Suprapubic skin (tissue), 4 donors: Measurements from ENCODE around the gene RYR3. TPM values are rescaled to one million over a fixed set of nuclear protein-coding genes. Genes with fewer than 3 reads are reported as not detected.

Source experiments
- DNase-seq, 2 donors: peaks; one replicate each; pipeline ENCODE4 v3.0.0-alpha.2; 2019; ENCODE audit warnings: low spot score in 2 of 2
- H3K27ac ChIP-seq: fragments of 200-600 bp; sonication (generic); one replicate; pipeline ENCODE4 v1.5.1; 2019
- H3K27me3 ChIP-seq: fragments of 200-600 bp; sonication (generic); one replicate; pipeline ENCODE4 v1.5.1; 2019
- H3K36me3 ChIP-seq: fragments of 200-600 bp; sonication (generic); one replicate; pipeline ENCODE4 v1.5.1; 2019
- H3K4me1 ChIP-seq: fragments of 200-600 bp; sonication (generic); one replicate; pipeline ENCODE4 v1.5.1; 2019
- H3K4me3 ChIP-seq: fragments of 200-600 bp; sonication (generic); one replicate; pipeline ENCODE4 v1.5.1; 2019; ENCODE audit warnings: mild to moderate bottlenecking
- H3K9me3 ChIP-seq: fragments of 200-600 bp; sonication (generic); one replicate; pipeline ENCODE4 v1.5.1; 2019
- CTCF ChIP-seq, 2 donors: fragments of 200-600 bp in 1 of 2; fragments of 450-650 bp in 1 of 2; sonication (generic) in 1 of 2; IDR thresholded peaks; one replicate each; pipeline ENCODE4 v1.5.1; 2016 to 2019; ENCODE audit warnings: antibody characterized with exemption in 2 of 2, mild to moderate bottlenecking in 1 of 2, moderate library complexity in 1 of 2
- EP300 ChIP-seq: sonication (generic); formaldehyde crosslinking; IDR thresholded peaks from one replicate; pipeline ENCODE4 v1.6.1; 2017; ENCODE audit warnings: antibody characterized with exemption
- POLR2A ChIP-seq, 2 donors: fragments of 450-650 bp; IDR thresholded peaks; one replicate each; pipeline ENCODE4 v1.6.1; 2017; ENCODE audit warnings: antibody characterized with exemption in 2 of 2, mild to moderate bottlenecking in 2 of 2, moderate library complexity in 2 of 2
- POLR2AphosphoS5 ChIP-seq, 3 donors: sonication (generic); formaldehyde crosslinking; IDR thresholded peaks; one replicate each; pipeline ENCODE4 v1.6.1; 2017; ENCODE audit warnings: antibody characterized with exemption in 3 of 3
- WGBS: methylation state at CpG from one replicate; pipeline ENCODE4 v1.1.5; 2018; 5-methylcytosine and 5-hydroxymethylcytosine counted together
- total RNA-seq, 4 donors: library from RNA; depleted of rRNA; stranded (reverse); fragments of >200 nt; gene quantifications; one replicate each; pipeline ENCODE4 v1.1.0, GENCODE V29; 2016

The RYR3 gene
- total RNA-seq, 4 donors from 2014 or later, result 0.38 to 2.0 (median 0.80) TPM

GRCh38 chr15:33866101-33866737 lies 555.5 kb downstream of the RYR3 start:
- Histone ChIP-seq H3K27me3 (no peaks in the 10 kb centered on the region), H3K9me3 (no peaks in the 10 kb centered on the region), H3K36me3 (peaks cover 27% of the 10 kb centered on the region), H3K4me3 (no peak overlapping the region), H3K4me1 (no peaks in the 10 kb centered on the region), H3K27ac (no peak overlapping the region)
- no peak for TF ChIP-seq POLR2AphosphoS5 (IDR thresholded peaks at IDR 0.05)
- TF ChIP-seq POLR2A (IDR thresholded peaks at IDR 0.05), result no peak
- TF ChIP-seq EP300, result no peak
- no peak for TF ChIP-seq CTCF (IDR thresholded peaks at IDR 0.05)
- no peak for DNase-seq
- WGBS, result 67% methylated on average over 3 of the region's 3 CpGs

GRCh38 chr15:33871980-33872379 lies 561.2 kb downstream of the RYR3 start:
- no peak overlapping the region for H3K4me3 ChIP-seq
- H3K4me1 ChIP-seq, result no peaks in the 10 kb centered on the region
- no peaks in the 10 kb centered on the region for H3K27me3 ChIP-seq
- DNase-seq, result no peak
- H3K27ac ChIP-seq, result no peak overlapping the region
- no peaks in the 10 kb centered on the region for H3K36me3 ChIP-seq
- no peaks in the 10 kb centered on the region for H3K9me3 ChIP-seq
- 82% methylated on average over 2 of the region's 2 CpGs for WGBS
- TF ChIP-seq CTCF (IDR thresholded peaks at IDR 0.05), result no peak
- TF ChIP-seq EP300, result no peak

GRCh38 chr15:33872416-33873106 lies 561.8 kb downstream of the RYR3 start:
- Histone ChIP-seq H3K27ac (no peak overlapping the region), H3K36me3 (no peaks in the 10 kb centered on the region), H3K4me1 (no peaks in the 10 kb centered on the region), H3K27me3 (no peaks in the 10 kb centered on the region), H3K9me3 (no peaks in the 10 kb centered on the region), H3K4me3 (no peak overlapping the region)
- TF ChIP-seq EP300 (no peak), POLR2A (IDR thresholded peaks at IDR 0.05) (no peak), CTCF (IDR thresholded peaks at IDR 0.05) (no peak), POLR2AphosphoS5 (IDR thresholded peaks at IDR 0.05) (no peak)
- WGBS, result 85% methylated on average over 13 of the region's 13 CpGs
- no peak for DNase-seq

- H3K27ac ChIP-seq, result no peak overlapping the region
- TF ChIP-seq CTCF (IDR thresholded peaks at IDR 0.05) (no peak), POLR2A (IDR thresholded peaks at IDR 0.05) (no peak), POLR2AphosphoS5 (IDR thresholded peaks at IDR 0.05) (no peak), EP300 (no peak)
- no peaks in the 10 kb centered on the region for H3K9me3 ChIP-seq
- H3K4me3 ChIP-seq, result no peak overlapping the region
- WGBS, result 73% methylated on average over 2 of the region's 2 CpGs
- no peaks in the 10 kb centered on the region for H3K36me3 ChIP-seq
- DNase-seq, result no peak
- no peaks in the 10 kb centered on the region for H3K27me3 ChIP-seq
- no peaks in the 10 kb centered on the region for H3K4me1 ChIP-seq
These were observed 563.4 kb downstream of the RYR3 start for GRCh38 chr15:33874156-33874555.

- H3K9me3 ChIP-seq, result no peaks in the 10 kb centered on the region
- no peak for DNase-seq
These were observed 572.2 kb downstream of the RYR3 start for GRCh38 chr15:33882921-33883320.

More at GRCh38 chr15:33882921-33883320, 572.2 kb downstream of the RYR3 start:
- Histone ChIP-seq H3K4me1 (no peaks in the 10 kb centered on the region), H3K4me3 (no peak overlapping the region), H3K36me3 (no peaks in the 10 kb centered on the region), H3K27ac (no peak overlapping the region), H3K27me3 (no peaks in the 10 kb centered on the region)
- WGBS, result 94% methylated on average over 2 of the region's 2 CpGs
- TF ChIP-seq CTCF (IDR thresholded peaks at IDR 0.05) (no peak), POLR2A (IDR thresholded peaks at IDR 0.05) (no peak), EP300 (no peak)
